GM10266 (cell line): ENCODE data around the gene RELN.

ENCODE experiments used
- DNase-seq: peaks from one replicate; pipeline ENCODE4 v3.0.0; 2012; ENCODE audit errors: extremely low spot score
- CTCF ChIP-seq: IDR thresholded peaks from 2 replicates; pipeline ENCODE4 v1.5.1; 2012; ENCODE audit warnings: mild to moderate bottlenecking, low read depth; ENCODE audit not compliant: control insufficient read depth, insufficient read depth; ENCODE audit errors: missing control alignments

RELN gene

DNA sequence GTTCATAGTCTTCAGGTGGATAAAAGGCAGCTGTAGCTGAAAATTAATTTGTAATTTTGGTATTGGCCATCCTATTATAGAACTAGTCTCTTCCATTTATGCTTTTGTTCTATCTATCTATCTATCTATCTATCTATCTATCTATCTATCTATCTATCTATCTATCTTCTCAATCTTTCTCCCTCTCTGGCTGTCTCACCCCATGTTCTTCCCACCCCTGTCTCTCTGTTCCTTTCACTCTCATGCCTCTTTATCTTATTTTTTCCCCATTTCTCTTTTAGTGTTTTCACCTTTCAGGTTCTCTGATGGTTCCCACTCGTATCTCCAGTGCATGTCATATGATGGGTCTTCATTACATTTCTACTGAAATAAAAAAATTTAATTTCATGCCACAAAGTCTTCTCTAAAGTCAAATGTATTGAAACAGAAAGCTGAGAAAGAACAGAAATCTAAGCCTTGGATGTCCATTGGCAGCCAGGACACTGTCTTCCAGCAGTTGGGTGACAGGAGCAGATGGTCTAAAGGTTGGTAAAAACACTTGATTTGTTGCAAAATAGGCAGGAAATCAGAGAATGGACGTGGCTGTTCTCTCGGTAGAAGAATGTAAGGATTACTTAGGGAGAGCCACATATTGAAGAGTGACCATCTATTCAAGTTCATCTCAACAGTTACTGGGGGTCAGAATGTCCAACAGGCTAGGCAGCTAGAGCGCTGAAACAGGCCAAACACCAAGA lies 127.0 kb downstream of the RELN start:
- no peak for DNase-seq
- no peak for TF ChIP-seq CTCF

DNA sequence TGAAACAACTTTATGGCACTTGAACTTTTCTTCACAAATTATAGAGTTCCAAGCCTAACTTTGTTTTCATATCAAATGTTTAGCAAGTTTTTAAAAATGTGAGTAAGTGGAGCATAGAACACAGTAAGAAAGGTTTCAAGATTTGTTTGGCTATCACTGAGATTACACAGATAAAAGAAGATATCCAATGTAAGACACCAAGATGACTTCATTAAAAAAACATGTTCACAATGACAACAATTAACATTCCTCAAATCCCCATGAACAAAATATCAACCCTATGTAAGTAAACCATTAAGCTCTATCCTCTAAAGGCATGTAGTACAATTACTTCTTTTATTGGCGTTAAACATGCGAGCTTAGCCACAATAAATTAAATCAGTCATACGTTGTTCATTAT lies 129.7 kb downstream of the RELN start:
- no peak for TF ChIP-seq CTCF
- DNase-seq: no peak

GRCh38 chr7:103857435-103857834 lies 132.0 kb downstream of the RELN start:
- DNase-seq: no peak
- no peak for TF ChIP-seq CTCF

DNA sequence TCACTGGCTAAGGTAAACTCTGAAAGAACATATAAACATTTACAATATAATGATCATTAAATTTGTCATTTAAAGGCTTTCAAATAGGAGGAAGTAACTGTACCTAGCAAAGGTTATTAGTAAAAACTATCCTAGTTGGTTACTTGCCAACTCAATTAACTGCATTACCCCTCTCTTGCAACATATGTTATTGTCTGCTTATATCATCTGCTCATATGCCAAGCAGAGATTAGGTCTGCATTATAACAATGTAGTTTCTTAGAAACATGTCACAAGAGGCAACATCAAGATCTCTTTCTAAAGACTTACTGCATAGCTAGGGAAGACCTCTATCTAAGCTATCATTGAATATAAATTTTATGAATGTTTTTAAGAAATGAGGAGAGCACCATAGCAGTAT lies 132.5 kb downstream of the RELN start:
- TF ChIP-seq CTCF: no peak
- no peak for DNase-seq

DNA sequence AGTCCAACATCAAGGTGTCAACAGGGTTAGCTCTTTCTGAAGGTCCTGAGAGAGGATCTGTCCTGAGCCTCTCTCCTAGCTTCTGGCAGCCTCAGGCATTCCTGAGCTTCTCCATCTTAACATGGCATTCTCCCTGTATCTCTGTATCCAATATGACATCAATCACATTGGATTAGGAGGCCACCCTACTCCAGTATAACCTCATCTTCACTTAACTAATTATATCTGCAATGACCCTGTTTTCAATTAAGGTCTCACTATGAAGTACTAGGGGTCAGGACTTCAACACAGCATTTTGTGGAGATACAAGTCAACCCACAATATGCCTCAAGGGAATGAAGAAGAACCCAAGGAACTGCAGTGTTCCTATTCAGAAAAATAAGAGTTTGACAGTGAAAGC lies 133.8 kb downstream of the RELN start:
- TF ChIP-seq CTCF: no peak
- DNase-seq: no peak

- TF ChIP-seq CTCF: no peak
- no peak for DNase-seq
Measured at GRCh38 chr7:103854611-103855010, 134.8 kb downstream of the RELN start.

DNA sequence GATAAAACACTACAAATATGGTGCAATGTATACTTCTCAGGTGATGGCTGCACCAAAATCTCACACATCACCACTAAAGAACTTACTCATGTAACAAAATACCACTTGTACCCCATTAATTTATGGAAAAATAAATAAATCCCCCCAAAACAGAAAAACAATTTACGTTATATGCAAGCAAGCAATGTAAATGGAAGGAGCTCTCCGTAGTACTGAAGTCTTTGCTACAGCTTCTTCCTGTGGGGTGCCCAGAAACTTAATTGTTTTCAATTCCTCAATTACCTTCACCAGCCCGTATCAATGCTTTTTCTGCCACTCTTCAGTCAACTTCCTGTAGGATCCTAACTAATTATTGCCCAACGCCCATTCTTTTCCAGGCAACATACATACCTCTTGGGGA lies 138.1 kb downstream of the RELN start:
- no peak for TF ChIP-seq CTCF
- DNase-seq: no peak
